ENCODE data around the gene DHRS4L2.
"Not testable (repeated sequence)": the region's sequence is repeated elsewhere in the genome, so short reads cannot be mapped to it uniquely, and the experiment has no call there.

DHRS4L2 gene

DNA sequence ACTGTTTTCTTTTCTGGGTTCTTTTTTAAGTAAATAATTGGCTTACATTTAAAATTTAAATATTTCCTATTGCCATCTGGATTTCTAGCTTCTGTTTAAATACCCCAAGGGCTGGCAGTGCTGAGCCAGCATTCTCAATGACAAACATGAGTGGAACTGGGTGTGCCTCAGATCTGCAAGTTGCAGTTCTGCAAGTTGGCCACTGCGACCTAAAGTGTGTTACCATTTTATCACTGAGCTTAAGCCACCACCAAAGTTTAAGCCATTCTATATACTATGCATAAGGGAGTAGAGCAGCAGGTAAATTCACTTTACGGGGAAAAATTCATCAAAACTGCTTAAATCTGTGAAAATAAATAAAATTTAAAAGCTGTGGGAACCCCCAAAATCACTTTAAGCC lies 11.5 kb upstream of the DHRS4L2 start:
- TF ChIP-seq, protein P1, sequence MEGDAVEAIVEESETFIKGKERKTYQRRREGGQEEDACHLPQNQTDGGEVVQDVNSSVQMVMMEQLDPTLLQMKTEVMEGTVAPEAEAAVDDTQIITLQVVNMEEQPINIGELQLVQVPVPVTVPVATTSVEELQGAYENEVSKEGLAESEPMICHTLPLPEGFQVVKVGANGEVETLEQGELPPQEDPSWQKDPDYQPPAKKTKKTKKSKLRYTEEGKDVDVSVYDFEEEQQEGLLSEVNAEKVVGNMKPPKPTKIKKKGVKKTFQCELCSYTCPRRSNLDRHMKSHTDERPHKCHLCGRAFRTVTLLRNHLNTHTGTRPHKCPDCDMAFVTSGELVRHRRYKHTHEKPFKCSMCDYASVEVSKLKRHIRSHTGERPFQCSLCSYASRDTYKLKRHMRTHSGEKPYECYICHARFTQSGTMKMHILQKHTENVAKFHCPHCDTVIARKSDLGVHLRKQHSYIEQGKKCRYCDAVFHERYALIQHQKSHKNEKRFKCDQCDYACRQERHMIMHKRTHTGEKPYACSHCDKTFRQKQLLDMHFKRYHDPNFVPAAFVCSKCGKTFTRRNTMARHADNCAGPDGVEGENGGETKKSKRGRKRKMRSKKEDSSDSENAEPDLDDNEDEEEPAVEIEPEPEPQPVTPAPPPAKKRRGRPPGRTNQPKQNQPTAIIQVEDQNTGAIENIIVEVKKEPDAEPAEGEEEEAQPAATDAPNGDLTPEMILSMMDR (IDR thresholded peaks at IDR 0.05; ENCODE audit: insufficient read depth, low read depth, low read length, missing control alignments) = peak; percentile 31
- peak; percentile 25 for DNase-seq (ENCODE audit: low read depth)
- H3K4me3 ChIP-seq (ENCODE audit: low read length) = not testable (repeated sequence)

DNA sequence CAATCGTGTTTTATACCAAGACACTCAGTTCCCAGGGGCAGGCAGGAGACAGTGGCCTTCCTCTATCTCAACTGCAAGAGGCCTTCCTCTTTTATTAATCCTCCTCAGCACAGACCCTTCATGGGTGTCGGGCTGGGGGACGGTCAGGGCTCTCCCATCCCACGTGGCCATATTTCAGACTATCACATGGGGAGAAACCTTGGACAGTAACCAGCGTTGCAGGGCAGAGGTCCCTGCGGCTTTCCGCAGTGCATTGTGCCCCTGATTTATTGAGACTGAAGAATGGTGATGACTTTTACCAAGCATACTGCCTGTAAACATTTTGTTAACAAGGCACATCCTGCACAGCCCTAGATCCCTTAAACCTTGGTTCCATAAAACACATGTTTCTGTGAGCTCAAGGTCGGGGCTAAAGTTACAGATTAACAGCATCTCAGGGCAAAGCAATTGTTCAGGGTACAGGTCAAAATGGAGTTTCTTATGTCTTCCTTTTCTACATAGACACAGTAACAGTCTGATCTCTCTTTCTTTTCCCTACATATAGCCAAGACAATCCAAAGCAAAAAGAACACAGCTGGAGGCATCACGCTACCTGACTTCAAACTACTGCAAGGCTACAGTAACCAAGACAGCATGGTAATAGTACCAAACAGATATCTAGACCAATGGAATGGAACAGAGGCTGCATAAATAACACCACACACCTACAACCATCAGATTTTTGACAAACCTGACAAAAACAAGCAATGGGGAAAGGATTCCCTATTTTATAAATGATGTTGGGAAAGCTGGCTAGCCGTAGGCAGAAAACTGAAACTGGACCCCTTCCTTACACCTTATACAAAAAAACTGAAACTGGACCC lies 6.5 kb upstream of the DHRS4L2 start:
- not testable (repeated sequence) for H3K4me3 ChIP-seq (ENCODE audit: low read length); DNase-seq (ENCODE audit: low read depth)

DNA sequence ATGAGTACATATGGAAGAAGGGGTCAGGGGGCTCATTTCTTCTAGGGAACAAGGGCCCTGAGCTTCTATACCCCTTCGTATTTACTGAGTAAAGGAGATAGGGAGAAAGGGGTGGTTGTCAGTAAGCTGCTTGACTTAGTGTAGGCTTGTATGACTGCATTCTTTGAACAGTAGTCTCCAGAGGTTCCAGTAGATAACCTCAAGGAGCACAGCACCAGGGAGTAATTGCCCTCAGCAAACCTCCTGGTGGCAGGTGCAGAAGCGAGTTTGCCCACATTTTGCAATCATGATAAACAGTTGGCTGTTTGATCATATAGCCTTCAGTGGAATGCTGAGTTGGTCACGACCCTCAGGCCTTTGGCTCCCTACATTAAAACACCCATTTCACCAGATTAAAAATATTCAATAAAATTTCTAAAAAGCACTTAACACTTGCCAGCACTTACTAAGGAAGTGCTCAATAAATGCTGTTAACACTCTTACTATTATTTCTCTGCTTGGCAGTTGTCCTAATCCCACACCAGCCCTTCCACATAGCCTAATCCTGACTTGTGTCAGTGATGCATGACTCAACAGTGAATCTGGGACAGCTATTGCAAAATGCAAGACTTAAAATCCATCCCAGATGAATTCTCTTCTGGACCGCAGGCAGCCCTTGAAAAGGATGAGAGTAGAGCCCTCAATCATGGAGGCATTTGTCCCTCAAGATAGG lies 3.7 kb upstream of the DHRS4L2 start:
- TF ChIP-seq, protein P1 (IDR thresholded peaks at IDR 0.05; ENCODE audit: insufficient read depth, low read depth, low read length, missing control alignments) = peak; percentile 20
- DNase-seq (ENCODE audit: low read depth) = peak; percentile 94
- H3K4me3 ChIP-seq (ENCODE audit: low read length) = no peak overlapping the region

DNA sequence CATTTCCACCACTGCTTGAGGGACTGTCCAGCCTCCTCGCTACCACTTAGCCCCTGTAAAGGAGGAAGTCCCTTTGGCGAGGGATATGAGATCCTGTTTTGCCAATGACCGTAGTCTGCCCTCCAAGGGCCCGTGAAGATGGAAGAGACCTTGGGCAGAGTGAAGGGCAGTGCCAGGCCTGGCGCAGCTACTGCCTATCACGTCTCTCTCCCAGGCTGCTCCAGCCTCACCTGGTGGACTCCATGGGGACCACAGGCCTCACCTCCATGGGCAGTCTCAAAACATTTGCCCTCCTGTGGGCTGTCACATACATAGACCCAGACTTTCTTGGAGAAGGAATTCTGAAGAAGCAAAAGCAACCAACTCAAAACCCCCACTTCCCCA lies 514 bp upstream of the DHRS4L2 start:
- peak overlapping the region; percentile 13 for H3K4me3 ChIP-seq (ENCODE audit: low read length)
- DNase-seq (ENCODE audit: low read depth) = not testable (repeated sequence)

DNA sequence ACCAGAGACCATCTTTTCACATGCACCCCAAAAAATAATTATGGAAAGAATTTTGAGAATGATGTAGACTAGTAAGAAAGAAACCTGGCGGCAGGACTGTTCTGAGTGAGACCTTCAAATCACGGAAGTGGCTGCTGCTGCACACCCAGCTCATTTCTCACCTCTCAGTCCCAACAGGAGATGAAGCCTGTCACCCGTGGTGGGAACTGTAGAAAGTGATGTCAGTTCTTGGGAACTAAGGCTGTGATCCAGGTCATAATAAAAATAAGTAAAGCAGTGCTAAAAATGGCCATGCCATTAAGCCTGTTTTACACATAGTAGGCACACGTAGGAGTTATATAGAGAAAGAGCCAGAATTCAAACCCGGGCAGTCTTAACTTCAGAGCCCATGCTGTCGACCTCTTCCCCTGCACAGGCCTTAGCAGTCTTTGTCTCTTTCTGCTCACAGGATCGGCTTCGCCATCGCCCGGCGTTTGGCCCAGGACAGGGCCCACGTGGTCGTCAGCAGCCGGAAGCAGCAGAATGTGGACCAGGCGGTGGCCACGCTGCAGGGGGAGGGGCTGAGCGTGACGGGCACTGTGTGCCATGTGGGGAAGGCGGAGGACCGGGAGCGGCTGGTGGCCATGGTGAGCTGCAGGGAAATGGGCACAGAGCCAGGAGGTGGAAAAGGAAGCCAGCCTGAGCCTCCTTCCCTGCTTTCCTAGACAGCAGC lies 1.2 kb downstream of the DHRS4L2 start:
- DNase-seq (ENCODE audit: low read depth); H3K4me3 ChIP-seq (ENCODE audit: low read length): not testable (repeated sequence)

- DNase-seq (ENCODE audit: low read depth) = not testable (repeated sequence)
These were observed 2.2 kb downstream of the DHRS4L2 start for GRCh38 chr14:23990961-23991360.

GRCh38 chr14:23993042-23993441 lies 4.3 kb downstream of the DHRS4L2 start:
- not testable (repeated sequence) for DNase-seq (ENCODE audit: low read depth); H3K4me3 ChIP-seq (ENCODE audit: low read length)

More at GRCh38 chr14:23990961-23991360, 2.2 kb downstream of the DHRS4L2 start:
- H3K4me3 ChIP-seq (ENCODE audit: low read length) = not testable (repeated sequence)

- not testable (repeated sequence) for H3K4me3 ChIP-seq (ENCODE audit: low read length); DNase-seq (ENCODE audit: low read depth)
These were observed 7.3 kb downstream of the DHRS4L2 start for GRCh38 chr14:23996009-23996408.

DNA sequence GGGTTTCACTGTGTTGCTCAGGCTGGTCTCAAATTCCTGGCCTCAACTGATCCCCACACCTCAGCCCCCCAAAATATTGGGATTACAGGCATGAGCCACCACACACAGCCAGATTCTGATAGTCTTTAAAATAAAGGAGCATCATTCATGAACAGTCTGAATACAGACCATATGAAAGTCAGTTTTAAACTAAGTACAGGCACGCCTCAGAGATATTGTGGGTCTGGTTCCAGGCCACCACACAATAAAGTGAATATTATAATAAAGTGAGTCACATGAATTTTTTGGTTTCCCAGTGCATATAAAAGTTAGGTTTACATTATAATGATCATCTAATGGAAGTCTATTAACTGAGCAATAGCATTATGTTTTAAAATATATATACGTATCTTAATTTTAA lies 8.1 kb downstream of the DHRS4L2 start:
- DNase-seq (ENCODE audit: low read depth); H3K4me3 ChIP-seq (ENCODE audit: low read length): not testable (repeated sequence)

DNA sequence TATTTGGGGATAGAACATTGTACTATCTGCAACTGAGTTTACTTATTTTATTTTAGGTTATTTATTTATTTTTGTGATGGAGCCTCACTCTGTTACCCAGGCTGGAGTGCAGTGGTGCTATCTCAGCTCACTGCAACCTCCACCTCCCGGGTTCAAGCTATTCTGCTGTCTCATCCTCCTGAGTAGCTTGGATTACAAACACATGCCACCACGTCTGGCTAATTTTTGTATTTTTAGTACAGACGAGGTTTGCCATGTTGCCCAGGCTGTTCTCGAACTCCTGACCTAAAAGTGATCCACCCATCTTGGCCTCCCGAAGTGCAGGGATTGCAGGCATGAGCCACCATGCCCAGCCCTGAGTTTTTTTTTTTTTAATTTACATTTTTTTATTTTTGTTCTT lies 10.9 kb downstream of the DHRS4L2 start:
- DNase-seq (ENCODE audit: low read depth); H3K4me3 ChIP-seq (ENCODE audit: low read length): not testable (repeated sequence)

- DNase-seq (ENCODE audit: low read depth); H3K4me3 ChIP-seq (ENCODE audit: low read length): not testable (repeated sequence)
These were observed 12.3 kb downstream of the DHRS4L2 start for GRCh38 chr14:24001078-24001477.

DNA sequence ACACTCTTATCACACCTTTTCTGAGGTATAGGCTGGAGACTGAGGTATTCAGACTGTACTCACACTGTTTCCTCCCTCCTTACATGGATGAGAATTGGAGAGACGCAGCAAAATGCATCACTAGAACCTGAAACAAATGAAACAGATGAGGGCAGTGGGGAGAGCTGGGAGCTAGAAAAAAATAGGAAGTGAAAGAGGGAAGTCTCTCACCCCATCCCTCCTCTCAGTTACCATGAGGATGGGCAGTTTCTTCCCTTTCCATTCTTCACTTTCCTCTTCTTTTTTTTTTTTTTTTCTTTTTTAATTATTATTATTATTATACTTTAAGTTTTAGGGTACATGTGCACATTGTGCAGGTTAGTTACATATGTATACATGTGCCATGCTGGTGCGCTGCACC lies 12.9 kb downstream of the DHRS4L2 start:
- not testable (repeated sequence) for H3K4me3 ChIP-seq (ENCODE audit: low read length); DNase-seq (ENCODE audit: low read depth)

GRCh38 chr14:24006471-24006816 lies 17.7 kb downstream of the DHRS4L2 start:
- peak overlapping the region; percentile 19 for H3K4me3 ChIP-seq (ENCODE audit: low read length)
- not testable (repeated sequence) for DNase-seq (ENCODE audit: low read depth)

DNA sequence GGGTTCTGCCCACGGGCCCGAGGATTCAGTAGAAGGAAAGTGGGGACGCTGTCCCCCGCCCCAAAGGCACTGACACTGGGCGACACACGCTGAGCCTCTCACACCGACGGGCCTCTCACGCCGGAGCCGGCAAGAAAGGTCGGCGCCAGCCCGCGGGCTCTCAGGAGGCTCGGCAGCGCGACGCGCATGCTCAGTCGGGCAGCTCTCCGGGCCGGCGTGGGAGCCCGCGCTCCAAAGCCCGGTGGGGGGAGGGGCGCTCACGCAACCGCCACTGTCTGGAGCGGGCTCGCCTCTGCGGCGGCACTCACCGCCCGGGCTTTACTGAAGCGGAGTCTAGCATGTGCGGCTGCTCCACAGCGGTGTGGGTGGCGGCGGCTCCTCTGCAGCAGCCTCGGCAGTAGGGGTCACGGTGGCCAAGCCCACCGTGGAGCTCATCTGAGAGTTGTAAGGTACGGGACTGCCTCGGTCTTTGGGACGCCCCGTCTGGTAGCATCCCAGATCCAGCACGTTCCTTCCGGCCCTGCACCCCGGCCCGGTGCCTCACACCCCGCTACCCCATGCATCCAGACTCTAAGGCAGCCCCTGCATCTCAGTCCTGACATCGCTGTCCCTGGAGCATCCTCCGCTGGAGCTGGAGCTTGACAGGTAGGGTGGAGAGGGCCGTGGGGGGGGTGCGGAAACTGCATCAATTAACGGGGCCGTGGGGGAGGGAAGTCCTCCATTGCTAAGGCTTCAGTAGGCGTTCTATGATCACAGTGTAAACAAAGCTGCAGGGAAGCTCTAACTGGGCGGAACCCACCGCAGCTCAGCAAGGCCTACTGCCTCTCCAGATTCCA lies 18.3 kb downstream of the DHRS4L2 start:
- H3K4me3 ChIP-seq (ENCODE audit: low read length) = peak overlapping the region; percentile 26
- not testable (repeated sequence) for DNase-seq (ENCODE audit: low read depth)

Data from epithelial cell of esophagus (primary cell).